GM23248 (cell line): ENCODE data around the gene SH3D21.

ENCODE experiments used
- EZH2 ChIP-seq: fragments of 200-600 bp; sonication (generic); IDR thresholded peaks from 2 replicates; pipeline ENCODE4 v1.6.1; 2018; ENCODE audit warnings: antibody characterized with exemption, mild to moderate bottlenecking; ENCODE audit not compliant: insufficient read depth, poor library complexity, severe bottlenecking
- EZH2phosphoT487 ChIP-seq: fragments of 200-600 bp; sonication (generic); IDR thresholded peaks from 2 replicates; pipeline ENCODE4 v1.6.1; 2018; ENCODE audit warnings: antibody characterized with exemption, moderate library complexity, mild to moderate bottlenecking, low read depth; ENCODE audit not compliant: insufficient read depth

GRCh38 chr1:36257375-36257767 is 48.8 kb upstream of the SH3D21 start:
- TF ChIP-seq EZH2 (no peak), EZH2phosphoT487 (no peak)
